HUDEP-2 (cell line): ENCODE measurements around the gene EFCAB6.

Source experiments
- DNase-seq, 76 experiments: peaks; one replicate each; lab custom pipeline; 2025; ENCODE audit not compliant: unreplicated experiment in 76 of 76; lab: John Stamatoyannopoulos, UW

EFCAB6 gene

GRCh38 chr22:43511276-43511910 lies 300.7 kb downstream of the EFCAB6 start:
- DNase-seq: no peak

GRCh38 chr22:43510281-43511070 lies 301.6 kb downstream of the EFCAB6 start:
- no peak for DNase-seq

- DNase-seq: no peak
These were observed 302.8 kb downstream of the EFCAB6 start for GRCh38 chr22:43509337-43509736.

- no peak for DNase-seq
These were observed 303.6 kb downstream of the EFCAB6 start for GRCh38 chr22:43508489-43508888.

GRCh38 chr22:43507235-43507634 lies 304.9 kb downstream of the EFCAB6 start:
- DNase-seq: no peak

- no peak for DNase-seq
These were observed 305.6 kb downstream of the EFCAB6 start for GRCh38 chr22:43506487-43506886.

GRCh38 chr22:43505896-43506295 lies 306.2 kb downstream of the EFCAB6 start:
- no peak for DNase-seq

- DNase-seq: no peak
These were observed 306.7 kb downstream of the EFCAB6 start for GRCh38 chr22:43505423-43505822.

- DNase-seq: no peak
These were observed 307.3 kb downstream of the EFCAB6 start for GRCh38 chr22:43504666-43505261.

GRCh38 chr22:43504068-43504467 lies 308.0 kb downstream of the EFCAB6 start:
- no peak for DNase-seq

- DNase-seq: no peak
These were observed 309.7 kb downstream of the EFCAB6 start for GRCh38 chr22:43502306-43502874.

GRCh38 chr22:43501878-43502277 lies 310.2 kb downstream of the EFCAB6 start:
- no peak for DNase-seq

- DNase-seq: no peak
These were observed 311.0 kb downstream of the EFCAB6 start for GRCh38 chr22:43500792-43501785.

- no peak for DNase-seq
These were observed 313.2 kb downstream of the EFCAB6 start for GRCh38 chr22:43498856-43499253.

- DNase-seq: no peak
These were observed 313.9 kb downstream of the EFCAB6 start for GRCh38 chr22:43497956-43498855.

- DNase-seq: no peak
These were observed 318.8 kb downstream of the EFCAB6 start for GRCh38 chr22:43493297-43493696.

GRCh38 chr22:43491737-43492136 lies 320.4 kb downstream of the EFCAB6 start:
- no peak for DNase-seq

- no peak for DNase-seq
These were observed 320.9 kb downstream of the EFCAB6 start for GRCh38 chr22:43491177-43491576.

- DNase-seq: no peak
These were observed 321.8 kb downstream of the EFCAB6 start for GRCh38 chr22:43490311-43490710.
